GM23248 (cell line): ENCODE measurements around the gene SYT13.

Experiments
- EZH2 ChIP-seq: fragments of 200-600 bp; sonication (generic); IDR thresholded peaks from 2 replicates; pipeline ENCODE4 v1.6.1; 2018; ENCODE audit warnings: antibody characterized with exemption, mild to moderate bottlenecking; ENCODE audit not compliant: insufficient read depth, poor library complexity, severe bottlenecking
- EZH2phosphoT487 ChIP-seq: fragments of 200-600 bp; sonication (generic); IDR thresholded peaks from 2 replicates; pipeline ENCODE4 v1.6.1; 2018; ENCODE audit warnings: antibody characterized with exemption, moderate library complexity, mild to moderate bottlenecking, low read depth; ENCODE audit not compliant: insufficient read depth

DNA sequence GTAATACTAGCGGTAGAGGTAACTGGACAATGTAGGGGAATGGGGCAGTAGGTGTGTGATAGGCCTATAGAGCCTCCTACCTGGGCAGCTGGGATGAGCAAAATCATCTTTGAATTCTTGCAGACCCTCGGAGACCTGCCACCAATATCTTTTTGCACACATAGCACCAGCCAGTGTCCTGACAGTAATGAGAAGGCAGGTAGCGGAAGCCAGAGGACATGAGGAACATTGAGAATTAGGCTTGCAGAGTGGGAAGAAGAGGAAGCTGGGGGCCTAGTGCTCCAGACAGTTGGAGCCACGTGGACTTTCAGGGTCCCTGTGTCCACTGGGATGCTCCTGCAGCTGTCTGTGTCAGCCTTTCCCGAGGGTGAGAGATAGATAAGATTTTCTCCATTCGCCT is 17.2 kb upstream of the SYT13 start:
- no peak for TF ChIP-seq EZH2phosphoT487
- no peak for TF ChIP-seq EZH2
